GM04503 (cell line): Measurements from ENCODE around the gene ARSG.
"Not testable (repeated sequence)": the region's sequence is repeated elsewhere in the genome, so short reads cannot be mapped to it uniquely, and the experiment has no call there.

Experiments used
- DNase-seq: peaks from one replicate; pipeline ENCODE4 v3.0.0-alpha.2; 2012; ENCODE audit warnings: low read depth

The ARSG gene

DNA sequence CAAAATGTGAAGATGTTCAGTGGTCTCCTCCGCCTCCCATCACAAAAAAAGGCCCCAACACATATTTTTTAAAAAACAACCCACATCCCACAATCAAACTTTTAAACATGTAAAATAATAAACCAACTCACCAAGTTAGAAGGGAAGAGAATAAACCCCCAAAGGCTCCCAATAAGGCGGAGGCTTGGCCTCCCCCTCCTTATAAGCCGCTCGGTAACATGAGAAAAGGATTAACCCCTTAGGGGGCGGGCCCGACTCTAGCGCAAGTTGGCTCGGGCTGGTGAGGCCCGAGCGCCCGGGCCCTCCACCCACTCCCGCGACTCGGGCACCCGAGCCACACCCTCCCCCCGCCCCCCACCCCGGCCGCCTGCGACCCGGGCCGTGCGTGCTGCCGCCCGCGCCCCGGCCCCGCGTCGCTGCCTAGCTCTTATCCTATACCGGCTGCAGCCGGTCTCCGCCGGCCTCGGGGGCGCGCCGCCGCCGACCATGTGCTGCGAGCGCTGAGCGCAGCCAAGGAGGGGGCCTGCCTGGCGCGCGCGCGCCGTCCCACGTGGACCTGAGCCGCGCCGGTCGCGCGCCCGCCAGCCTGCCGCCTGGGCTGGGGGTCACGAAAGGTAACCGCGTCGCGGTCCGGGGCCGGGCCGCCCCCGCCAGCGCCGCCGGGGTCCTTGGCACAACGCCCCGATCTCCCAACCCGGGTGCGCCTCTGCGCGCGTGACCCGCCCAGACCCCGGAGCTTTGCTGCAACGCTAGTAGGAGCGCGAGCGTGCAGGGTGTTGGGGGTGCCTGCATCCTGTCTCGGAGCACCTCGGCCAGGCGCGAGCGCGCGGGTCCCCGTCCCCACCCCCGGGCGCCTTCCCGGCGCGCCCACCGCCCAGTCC, at the start of gene ARSG, which contains the start of gene SLC16A6:
TSS of gene ARSG (plus strand) at position 541 of the 881 bp plus-strand sequence. CDS start 15,999 bp downstream, outside the sequence.
TSS of gene SLC16A6 (minus strand) at position 173 of the 881 bp plus-strand sequence. CDS start 12,807 bp downstream, outside the sequence.
- DNase-seq, result no peak

DNA sequence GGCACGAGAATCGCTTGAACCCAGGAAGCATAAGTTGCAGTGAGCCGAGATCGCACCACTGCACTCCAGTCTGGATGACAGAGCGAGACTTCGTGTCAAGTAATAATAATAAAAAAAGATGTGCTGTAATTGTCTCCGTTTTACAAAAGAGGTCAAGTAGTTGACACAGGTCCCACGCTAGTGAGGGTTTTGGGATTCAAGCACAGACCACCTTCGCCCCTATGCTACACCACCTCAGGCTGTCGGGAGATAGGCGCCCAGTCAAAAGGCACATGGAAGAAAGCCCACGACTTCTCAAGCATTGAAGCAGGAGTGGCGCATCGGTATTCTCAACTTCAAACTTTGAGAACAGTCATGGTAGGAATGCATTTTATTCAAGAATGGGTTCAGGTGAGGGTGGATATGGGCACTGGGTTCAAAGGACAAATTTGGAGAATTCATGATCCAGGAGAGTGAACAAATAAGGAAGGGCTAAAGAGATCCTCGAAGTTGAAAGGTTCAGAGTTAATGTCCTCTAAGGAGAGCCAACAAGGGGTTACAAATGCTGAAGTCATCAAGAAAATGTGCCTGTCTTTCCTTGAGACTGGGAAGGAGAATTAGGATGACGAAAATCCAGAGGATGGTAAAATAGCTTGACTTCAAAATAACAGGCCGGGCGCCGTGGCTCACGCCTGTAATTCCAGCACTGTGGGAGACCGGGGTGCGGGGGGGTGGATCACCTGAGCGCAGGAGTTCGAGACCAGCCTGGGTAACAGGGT, 44.8 kb upstream of the ARSG start:
- no peak for DNase-seq

DNA sequence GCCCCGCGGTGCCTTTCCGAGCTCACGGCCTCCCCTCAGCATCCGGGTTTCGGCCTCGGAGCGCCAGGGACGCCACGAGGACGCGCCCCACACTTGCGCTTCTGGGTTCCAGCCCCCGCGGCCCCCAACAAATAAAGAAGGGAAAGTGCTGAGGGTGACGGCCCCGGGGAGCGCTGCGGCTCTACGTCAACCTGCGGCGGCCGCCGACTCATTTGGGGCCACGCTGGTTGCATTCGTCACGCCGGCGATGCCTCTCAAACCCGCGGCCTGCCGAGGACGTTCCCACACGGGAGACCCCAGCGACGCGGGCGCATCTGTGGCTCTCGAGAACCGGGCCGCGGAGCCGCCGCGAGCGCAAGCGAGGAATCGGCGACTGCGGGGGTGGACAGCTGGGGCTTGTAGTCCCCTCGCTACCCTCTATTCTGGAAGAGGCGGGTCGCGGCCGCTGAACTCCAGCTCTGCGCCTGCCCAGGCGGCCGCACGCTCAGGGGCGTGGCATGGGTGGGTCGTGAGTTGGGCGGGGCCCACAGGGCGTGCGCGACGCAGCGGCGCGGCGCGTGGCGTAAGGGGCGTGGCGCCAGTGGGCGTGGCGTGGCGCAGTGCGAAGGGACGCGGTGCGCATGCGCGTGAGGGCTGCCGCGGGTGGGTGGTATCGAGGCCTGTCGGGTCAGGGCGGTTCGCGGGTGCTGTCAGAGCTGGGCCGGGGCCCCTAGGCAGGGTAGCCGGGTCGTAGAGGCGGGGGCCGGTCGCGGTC, 43.7 kb upstream of the ARSG start, which contains the start of gene AMZ2:
TSS of gene AMZ2 (plus strand) at position 599 of the 754 bp plus-strand sequence. CDS start 2,145 bp downstream, outside the sequence.
- DNase-seq, result peak; percentile 55

DNA sequence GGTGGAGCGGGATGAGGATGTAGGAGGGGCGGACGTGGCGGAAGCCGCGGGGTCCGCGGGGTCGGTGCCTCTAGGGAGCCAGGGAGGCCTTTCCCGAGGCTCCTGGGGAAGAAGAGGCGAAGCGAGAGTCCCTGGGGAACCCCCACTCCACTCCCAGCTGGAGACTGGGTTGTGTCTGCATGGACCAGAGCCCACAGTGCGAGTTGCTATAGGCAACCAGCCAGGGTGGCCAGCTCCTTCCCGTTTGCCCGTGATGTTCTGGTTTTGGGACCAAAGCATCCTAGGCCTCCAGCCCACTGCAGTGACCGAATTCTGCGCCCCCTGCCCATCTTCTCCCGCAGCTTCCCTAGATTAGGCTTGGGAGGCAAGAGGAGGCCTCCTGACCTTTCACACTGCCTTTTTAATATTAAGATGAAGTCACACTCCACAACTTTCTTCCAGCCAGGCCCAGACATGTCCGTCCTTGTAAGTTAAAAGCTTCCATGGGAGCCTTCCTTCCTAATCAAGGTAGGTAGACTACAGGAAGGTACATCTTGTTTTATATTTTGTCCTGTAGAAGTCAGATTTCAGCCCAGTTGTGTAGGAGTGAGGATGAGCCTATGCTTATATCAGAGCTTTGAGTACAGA, 43.0 kb upstream of the ARSG start:
- peak; percentile 51 for DNase-seq

DNA sequence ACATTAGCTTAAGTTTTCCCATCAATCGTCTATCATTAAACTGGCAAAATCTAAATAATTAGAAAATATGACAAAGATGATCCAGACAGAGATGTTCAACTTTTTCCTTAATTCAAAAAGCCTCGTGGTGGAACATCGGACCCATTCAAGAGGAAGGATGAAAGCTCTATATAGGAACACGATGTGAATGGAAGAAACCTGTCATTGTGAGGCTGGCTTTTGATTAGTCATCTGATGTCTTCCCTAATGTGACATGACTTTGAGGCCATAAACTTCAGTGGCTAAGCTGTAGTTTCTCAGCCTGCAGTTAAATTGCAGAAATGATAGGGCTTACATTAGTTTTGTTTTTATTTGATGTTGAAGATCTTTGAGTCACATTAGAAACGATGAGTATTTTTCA, 42.4 kb upstream of the ARSG start:
- no peak for DNase-seq

DNA sequence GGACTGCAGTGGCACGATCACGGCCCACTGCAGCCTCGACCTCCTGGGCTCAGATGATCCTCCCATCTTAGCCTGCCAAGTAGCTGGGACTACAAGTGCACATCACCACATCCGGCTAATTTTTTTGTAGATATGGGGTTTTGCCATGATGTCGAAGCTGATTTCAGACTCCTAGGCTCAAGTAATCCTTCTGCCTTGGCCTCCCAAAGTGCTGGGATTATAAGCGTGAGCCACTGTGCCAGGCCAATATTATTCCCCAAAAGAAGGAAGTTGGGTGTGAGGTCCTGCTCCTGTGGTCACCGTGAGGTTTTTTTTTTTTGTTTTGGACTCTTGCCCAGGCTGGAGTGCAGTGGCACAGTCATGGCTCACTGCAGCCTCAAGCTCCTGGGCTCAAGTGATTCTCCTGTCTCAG, 41.9 kb upstream of the ARSG start:
- no peak for DNase-seq

DNA sequence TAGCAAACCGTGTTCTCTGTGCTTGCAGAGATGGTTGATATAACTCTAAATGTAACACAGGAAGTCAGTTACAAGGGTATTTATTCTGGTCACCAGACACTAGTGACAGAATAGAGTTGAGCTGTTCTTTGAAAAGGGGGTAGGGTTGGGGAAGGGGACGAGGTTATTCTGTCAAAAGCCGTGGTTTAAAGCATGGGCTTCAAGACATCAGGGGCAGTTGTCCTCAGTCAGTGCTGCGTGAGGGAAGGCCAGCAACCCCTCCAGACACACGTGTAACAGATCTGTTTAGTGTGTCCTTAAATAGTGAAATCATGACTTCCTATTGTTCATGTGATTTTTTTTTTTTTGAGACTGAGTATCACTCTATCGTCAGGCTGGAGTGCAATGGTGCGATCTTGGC, 37.9 kb upstream of the ARSG start:
- not testable (repeated sequence) for DNase-seq

DNA sequence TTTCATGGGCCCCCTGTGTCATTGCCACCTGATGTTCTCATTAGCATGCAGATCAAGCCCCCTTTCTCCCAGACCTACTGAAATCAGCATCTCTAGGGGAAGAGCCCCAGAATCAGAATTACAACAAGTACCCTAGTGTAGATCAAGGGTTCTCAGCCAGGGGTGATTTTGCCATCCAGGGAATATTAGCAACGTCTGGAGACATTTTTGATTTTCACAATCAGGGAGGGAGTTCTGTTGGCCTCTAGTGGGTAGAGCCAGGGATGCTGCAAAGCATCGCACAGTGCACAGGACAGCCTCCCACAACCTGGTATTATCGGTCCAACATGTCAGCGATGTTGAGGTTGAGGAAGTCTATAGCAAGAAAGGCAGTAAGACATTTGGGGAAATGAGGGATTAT, 36.1 kb upstream of the ARSG start:
- no peak for DNase-seq

DNA sequence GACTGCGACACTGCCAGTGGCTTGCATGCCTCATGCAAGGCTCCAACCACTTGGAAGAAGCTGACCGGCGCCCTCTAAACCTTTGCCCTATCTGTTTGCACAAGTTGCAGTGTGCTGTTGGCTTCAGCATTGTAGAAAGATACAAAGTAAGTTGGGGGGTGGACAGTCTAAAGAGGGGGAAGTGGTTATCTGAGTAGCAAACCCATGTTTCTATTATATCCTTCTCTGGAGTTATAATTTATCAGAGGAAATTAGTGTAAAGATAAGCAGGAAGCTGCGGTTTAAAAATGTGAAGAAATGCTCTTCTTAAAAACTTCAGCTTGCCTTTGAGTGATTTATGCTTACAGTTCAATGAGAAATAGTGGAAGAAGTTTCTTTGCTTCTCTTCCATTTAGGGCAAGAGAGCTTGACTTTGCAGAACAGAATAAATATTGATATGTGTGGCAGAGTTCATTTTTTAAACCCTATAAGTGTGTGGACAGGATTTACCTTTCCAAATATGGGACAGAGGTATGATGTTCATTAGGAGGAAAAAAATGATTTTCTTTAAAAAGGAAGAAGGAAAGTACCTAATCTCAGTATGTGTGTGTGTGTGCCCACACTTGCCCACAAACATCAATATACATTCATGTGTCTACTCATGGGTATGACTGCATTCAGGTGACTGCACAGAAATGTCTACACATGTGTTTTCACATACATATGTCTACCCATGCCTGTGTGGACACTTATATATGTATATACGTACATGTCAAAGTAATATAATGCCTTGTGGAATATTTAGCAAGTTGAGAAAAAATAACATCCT, 35.4 kb upstream of the ARSG start:
- no peak for DNase-seq

DNA sequence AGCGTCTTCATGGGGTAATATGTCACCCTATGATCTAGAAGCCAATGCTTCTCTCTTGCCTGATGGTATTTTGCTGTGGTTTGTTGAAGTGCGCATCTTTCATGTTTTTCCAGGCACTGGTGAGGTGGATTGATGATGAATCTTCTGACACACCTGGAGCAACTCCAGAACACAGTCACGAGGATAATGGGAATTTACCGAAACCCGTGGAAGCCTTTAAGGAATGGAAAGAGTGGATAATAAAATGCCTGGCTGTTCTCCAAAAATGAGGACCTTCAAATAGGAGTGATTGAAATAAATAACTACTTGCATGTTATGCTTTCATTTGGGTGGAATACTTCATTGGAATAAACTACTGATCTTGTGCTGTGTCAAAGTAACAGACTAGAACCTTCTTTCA, 34.6 kb upstream of the ARSG start:
- DNase-seq, result not testable (repeated sequence)

DNA sequence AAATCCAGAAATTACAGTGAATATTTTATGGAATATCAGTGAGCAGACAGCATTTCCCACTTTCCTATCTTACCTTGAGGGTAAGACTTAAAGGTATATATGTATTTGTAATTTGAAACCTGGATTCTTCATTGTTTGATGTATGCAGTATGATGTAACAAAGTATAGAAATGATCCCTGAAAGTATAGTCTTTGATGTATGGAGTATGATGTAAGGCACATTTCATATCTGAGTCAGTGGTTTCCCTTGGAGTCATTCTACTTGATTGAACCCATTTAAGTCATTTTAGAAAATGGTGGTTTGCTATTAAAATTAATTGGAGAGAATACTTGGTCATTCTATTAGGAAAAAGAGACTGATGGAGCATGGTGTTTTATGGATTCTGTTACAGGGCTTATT, 33.4 kb upstream of the ARSG start:
- DNase-seq, result no peak

DNA sequence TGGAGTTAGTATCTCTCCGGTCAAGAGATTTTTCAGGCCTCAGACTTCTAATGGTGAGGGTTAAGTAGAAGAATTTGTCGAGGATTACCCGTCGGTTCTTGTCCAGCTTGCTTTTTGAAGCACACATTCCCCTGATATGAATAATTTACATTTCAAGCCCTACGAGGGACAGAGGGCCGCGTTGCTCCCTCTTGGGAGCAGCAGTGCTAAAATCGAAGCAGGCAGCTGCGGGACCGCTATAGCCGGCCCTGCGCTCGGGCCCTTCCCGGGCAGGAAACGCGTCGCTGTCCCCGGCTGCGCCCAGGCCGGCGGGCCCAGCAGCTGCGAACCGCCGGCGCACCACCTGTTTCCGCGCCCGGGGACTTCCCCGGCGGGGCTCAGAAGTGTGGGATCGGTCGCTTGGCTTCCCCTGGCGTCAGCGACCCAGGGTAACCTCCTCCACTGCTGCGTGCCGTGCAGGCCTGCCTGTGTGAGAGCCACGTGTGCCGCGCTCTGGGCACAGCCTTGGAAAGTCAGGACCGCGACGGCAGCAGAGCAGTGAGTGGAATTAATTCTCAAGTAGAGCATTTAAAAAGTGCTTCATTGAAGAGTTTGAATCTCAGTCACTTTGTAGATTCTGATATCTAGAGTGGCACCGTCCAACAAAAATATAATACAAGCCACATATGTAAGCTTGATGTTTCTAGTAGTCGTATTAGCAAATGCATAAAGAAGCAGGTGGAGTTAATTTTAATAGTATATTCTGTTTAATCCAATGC, 32.2 kb upstream of the ARSG start:
- DNase-seq, result not testable (repeated sequence)

DNA sequence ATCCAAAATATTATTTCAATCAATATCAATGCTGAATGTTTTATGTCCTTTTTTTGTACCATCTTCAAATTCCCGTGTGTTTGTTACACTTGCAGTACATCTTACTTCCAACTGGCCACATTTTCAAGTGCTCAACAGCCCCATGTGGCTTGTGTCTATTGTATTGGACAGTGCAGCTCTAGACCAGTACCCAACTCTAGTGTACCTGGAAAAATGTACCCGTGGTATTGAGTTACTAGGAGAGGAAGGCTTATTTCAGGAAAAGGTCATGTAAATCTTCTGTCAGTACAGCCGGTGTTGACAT, 31.7 kb upstream of the ARSG start:
- not testable (repeated sequence) for DNase-seq

DNA sequence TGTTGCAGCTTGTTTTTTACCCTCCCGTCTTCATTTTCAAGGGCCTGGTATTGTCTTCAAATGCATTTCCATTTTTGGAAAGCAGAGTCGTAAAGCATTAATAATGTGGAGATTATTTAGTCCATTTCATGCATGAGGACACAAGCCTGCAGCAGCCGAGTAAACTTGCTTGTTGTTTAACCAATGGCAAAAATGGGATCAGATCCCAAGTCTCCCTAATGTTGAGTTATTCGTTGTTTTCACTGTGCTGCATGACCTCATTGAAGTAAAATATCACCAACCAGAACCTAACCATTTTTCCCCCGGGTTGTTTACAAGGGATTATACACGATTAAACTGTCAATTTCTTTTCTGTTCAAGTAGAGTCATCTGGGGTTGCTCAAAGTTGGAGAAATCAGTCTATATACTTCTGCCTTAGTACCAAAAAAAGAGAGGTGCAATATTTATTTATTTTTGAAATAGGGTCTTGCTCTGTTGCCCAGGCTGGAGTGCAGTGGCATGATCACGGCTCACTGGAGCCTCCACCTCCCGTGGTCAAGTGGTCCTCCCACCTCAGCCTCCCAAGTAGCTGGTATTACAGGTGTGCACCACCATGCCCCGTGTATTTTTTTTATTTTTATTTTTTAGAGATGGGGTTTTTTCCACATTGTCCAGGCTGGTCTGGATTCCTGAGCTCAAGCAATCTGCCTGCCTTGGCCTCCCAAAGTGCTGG, 31.1 kb upstream of the ARSG start:
- no peak for DNase-seq

DNA sequence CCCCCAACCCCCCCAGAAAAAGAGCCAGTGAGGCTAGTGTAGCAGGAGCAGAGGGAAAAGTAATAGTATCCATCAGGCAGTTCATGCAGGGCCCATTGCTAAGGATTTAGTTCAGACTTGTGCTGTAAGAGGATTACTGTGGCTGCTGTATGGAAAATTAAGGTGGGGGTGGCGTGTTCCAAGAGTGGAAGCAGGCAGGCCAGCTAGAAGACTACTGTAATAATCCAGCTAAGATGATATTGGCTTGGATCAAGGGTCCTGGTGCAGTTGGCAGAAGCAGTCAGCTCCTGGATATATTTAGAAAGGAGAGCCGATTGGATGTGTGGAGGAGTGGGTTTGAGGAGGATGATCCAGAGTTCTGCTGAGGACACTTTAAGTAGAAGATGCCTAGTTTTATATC, 28.8 kb upstream of the ARSG start:
- not testable (repeated sequence) for DNase-seq

DNA sequence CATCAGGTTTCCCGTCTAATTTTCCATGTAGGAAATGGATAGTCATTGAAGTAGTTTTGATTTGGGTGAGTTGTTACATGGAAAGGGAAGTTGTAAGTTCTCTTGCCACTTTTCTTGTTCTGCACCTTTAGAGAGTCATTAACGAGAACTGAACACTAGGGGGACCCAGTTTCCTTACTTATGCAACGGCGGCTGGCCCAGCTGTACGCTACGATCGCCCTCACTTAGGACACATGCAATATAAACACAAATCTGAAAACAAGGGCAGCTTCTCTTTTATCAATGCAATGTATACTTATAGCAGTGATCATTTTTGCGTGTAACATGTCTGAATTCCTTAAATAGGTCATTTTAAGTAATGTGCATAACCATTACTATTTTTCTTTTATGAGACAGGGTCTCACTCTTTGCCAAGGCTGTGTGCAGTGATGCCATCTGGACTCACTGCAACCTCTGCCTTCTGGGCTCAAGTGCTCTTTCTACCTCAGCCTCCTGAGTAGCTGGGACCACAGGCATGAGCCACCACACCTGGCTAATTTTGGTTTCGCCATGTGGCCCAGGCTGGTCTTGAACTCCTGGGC, 28.1 kb upstream of the ARSG start:
- not testable (repeated sequence) for DNase-seq

DNA sequence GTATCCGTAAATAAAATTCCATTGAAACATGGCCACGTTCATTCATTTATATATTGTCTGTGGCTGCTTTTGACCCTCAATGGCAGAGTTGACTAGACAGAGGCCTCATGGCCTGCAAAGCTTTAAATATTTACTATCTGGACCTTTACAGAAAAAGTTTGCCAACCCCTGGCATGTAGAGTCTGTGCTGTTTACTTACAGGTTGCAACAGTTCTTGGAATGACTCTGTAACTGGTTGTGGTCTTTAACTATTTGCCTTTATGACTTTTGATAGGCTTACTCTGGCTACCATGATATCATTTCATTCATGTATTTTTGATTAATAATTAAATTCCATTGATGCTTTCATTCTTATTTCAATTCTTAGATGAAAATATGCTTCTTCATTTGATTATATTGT, 25.5 kb upstream of the ARSG start:
- DNase-seq, result not testable (repeated sequence)

DNA sequence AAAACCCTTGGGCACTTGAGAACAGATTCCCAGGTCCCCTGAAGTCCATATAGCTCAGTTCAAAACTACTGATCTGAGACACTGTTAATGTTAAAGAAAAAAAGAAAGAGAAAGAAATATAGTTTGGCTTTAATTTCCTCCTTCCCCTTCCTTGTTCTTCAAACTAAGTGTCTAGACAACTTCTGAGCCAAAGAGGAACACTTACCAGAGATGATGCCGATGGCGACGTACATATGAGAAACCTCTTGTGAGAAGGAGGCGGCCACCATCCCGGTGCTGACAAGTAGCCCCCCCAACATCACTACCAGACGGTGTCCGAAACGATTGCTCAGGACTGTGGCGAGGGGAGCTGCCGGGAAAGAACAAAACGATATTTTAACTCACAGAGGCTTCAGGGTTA, 17.6 kb upstream of the ARSG start:
- DNase-seq, result no peak

DNA sequence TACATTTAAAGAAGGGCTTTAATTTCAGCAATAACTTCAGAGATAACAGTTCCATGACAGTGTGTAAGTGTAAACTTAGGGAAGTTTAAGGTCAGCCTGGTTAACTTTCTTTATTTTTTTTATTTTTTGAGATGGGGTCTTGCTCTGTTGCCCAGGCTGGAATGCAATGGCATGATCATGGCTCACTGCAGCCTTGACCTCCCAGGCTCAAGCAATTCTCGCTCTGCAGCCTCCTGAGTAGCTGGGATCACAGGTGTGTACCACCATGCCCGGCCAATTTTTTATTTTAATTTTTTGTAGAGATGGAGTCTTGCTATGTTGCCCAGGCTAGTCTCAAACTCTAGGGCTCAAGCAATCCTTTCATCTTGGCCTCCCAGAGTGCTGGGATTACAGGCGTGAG, 15.0 kb upstream of the ARSG start:
- not testable (repeated sequence) for DNase-seq
